HEK293T (cell line): ENCODE data around the gene TWF2.

Experiments
- ARNT ChIP-seq: fragments of 450-650 bp; IDR thresholded peaks from 2 replicates; pipeline ENCODE4 v1.6.1; 2017; ENCODE audit warnings: mild to moderate bottlenecking
- BHLHE40 ChIP-seq: fragments of 450-650 bp; IDR thresholded peaks from 2 replicates; pipeline ENCODE4 v1.6.1; 2016; ENCODE audit warnings: mild to moderate bottlenecking, moderate library complexity, borderline replicate concordance
- CTBP1 ChIP-seq: fragments of 450-650 bp; IDR thresholded peaks from 2 replicates; pipeline ENCODE4 v1.6.1; 2016; ENCODE audit warnings: borderline replicate concordance
- ELF4 ChIP-seq: fragments of 450-650 bp; IDR thresholded peaks from 2 replicates; pipeline ENCODE4 v1.6.1; 2017; ENCODE audit warnings: antibody characterized with exemption
- FOXA1 ChIP-seq: fragments of 450-650 bp; IDR thresholded peaks from 2 replicates; pipeline ENCODE4 v1.6.1; 2016; ENCODE audit warnings: mild to moderate bottlenecking
- FOXK2 ChIP-seq: fragments of 450-650 bp; IDR thresholded peaks from 2 replicates; pipeline ENCODE4 v1.6.1; 2016; ENCODE audit warnings: mild to moderate bottlenecking
- FOXM1 ChIP-seq: fragments of 450-650 bp; IDR thresholded peaks from 2 replicates; pipeline ENCODE4 v1.6.1; 2017; ENCODE audit warnings: mild to moderate bottlenecking, borderline replicate concordance
- HDGF ChIP-seq: fragments of 450-650 bp; IDR thresholded peaks from 2 replicates; pipeline ENCODE4 v1.6.1; 2017; ENCODE audit warnings: antibody characterized with exemption, borderline replicate concordance
- L3MBTL2 ChIP-seq: fragments of 450-650 bp; conservative IDR thresholded peaks from 2 replicates; pipeline ENCODE4 v1.6.1; 2016; ENCODE audit warnings: mild to moderate bottlenecking
- NFRKB ChIP-seq: fragments of 450-650 bp; IDR thresholded peaks from 2 replicates; pipeline ENCODE4 v1.6.1; 2016; ENCODE audit warnings: mild to moderate bottlenecking, moderate library complexity
- PKNOX1 ChIP-seq: fragments of 450-650 bp; IDR thresholded peaks from 2 replicates; pipeline ENCODE4 v1.6.1; 2016
- SP1 ChIP-seq: fragments of 450-650 bp; IDR thresholded peaks from 2 replicates; pipeline ENCODE4 v1.6.1; 2017
- SUZ12 ChIP-seq: fragments of 450-650 bp; IDR thresholded peaks from 2 replicates; pipeline ENCODE4 v1.6.1; 2016; ENCODE audit warnings: mild to moderate bottlenecking
- ZNF384 ChIP-seq: fragments of 450-650 bp; IDR thresholded peaks from 2 replicates; pipeline ENCODE4 v1.6.1; 2016

GRCh38 chr3:52270252-52270754 is 31.3 kb upstream of the TWF2 start:
- TF ChIP-seq FOXM1: no peak
- no peak for TF ChIP-seq ARNT
- TF ChIP-seq FOXK2: no peak
- no peak for TF ChIP-seq BHLHE40
- TF ChIP-seq PKNOX1: no peak
- no peak for TF ChIP-seq SUZ12
- TF ChIP-seq CTBP1: no peak
- no peak for TF ChIP-seq L3MBTL2
- no peak for TF ChIP-seq SP1
- TF ChIP-seq ZNF384: no peak
- TF ChIP-seq FOXA1: no peak
- TF ChIP-seq ELF4: no peak
- no peak for TF ChIP-seq HDGF
- TF ChIP-seq NFRKB: no peak
